Keratinocyte (primary cell): ENCODE data around the gene TCN1. TPM values are rescaled to one million over a fixed set of nuclear protein-coding genes. Genes with fewer than 3 reads are reported as not detected.

ENCODE experiments used
- DNase-seq: peaks from one replicate; pipeline ENCODE4 v3.0.0-alpha.2; 2011; ENCODE audit warnings: low read depth, missing footprints, low spot score
- FAIRE-seq: peaks from 2 replicates; lab custom pipeline; 2011; peaks lifted over from hg19 to GRCh38; lab: Jason Lieb, UNC
- H2AFZ ChIP-seq: 2 replicates; pipeline ENCODE4 v1.6.0; 2012; ENCODE audit warnings: low read length, control low read depth, inconsistent platforms; ENCODE audit not compliant: control insufficient read depth
- H3K27ac ChIP-seq: 2 replicates; pipeline ENCODE4 v1.5.1; 2011; ENCODE audit warnings: low read length; ENCODE audit not compliant: control insufficient read depth, insufficient read depth
- H3K27me3 ChIP-seq: 3 replicates; pipeline ENCODE4 v1.6.0; 2011; ENCODE audit warnings: low read length; ENCODE audit not compliant: control insufficient read depth, insufficient read depth; ENCODE audit errors: extremely low read depth
- H3K36me3 ChIP-seq, 2 experiments: 2 replicates in 1 of 2; 3 replicates in 1 of 2; pipeline ENCODE4 v1.5.1; 2011; ENCODE audit warnings: low read length in 2 of 2, mild to moderate bottlenecking in 1 of 2; ENCODE audit not compliant: control insufficient read depth in 2 of 2, insufficient read depth in 2 of 2; ENCODE audit errors: extremely low read depth in 1 of 2
- H3K4me1 ChIP-seq: 3 replicates; pipeline ENCODE4 v1.5.1; 2011; ENCODE audit warnings: low read length; ENCODE audit not compliant: control insufficient read depth, insufficient read depth; ENCODE audit errors: extremely low read depth
- H3K4me2 ChIP-seq: 3 replicates; pipeline ENCODE4 v1.6.0; 2011; ENCODE audit warnings: low read depth, low read length; ENCODE audit not compliant: control insufficient read depth, insufficient read depth; ENCODE audit errors: extremely low read depth
- H3K4me3 ChIP-seq, 3 experiments: fragments of 200-600 bp in 1 of 3; sonication (generic) in 1 of 3; 2 replicates in 2 of 3; 3 replicates in 1 of 3; pipeline ENCODE4 v1.5.1; 2011 to 2016; ENCODE audit warnings: low read length in 3 of 3, mild to moderate bottlenecking in 3 of 3, control low read depth in 2 of 3, inconsistent platforms in 1 of 3, low read depth in 1 of 3, mixed read lengths in 1 of 3, mixed run types in 1 of 3, moderate library complexity in 1 of 3; ENCODE audit not compliant: control insufficient read depth in 2 of 3, insufficient read depth in 2 of 3; ENCODE audit errors: extremely low read depth in 1 of 3
- H3K79me2 ChIP-seq: 2 replicates; pipeline ENCODE4 v1.6.0; 2012; ENCODE audit warnings: low read length; ENCODE audit not compliant: control insufficient read depth, insufficient read depth
- H3K9ac ChIP-seq: 3 replicates; pipeline ENCODE4 v1.6.0; 2011; ENCODE audit warnings: low read length; ENCODE audit not compliant: control insufficient read depth, insufficient read depth; ENCODE audit errors: extremely low read depth
- H3K9me1 ChIP-seq: 3 replicates; pipeline ENCODE4 v1.6.0; 2011; ENCODE audit warnings: low read length; ENCODE audit not compliant: control insufficient read depth, insufficient read depth; ENCODE audit errors: extremely low read depth
- H3K9me3 ChIP-seq: 2 replicates; pipeline ENCODE4 v1.5.1; 2012; ENCODE audit warnings: low read depth, low read length; ENCODE audit not compliant: control insufficient read depth
- H4K20me1 ChIP-seq: 3 replicates; pipeline ENCODE4 v1.6.0; 2011; ENCODE audit warnings: low read length; ENCODE audit not compliant: control insufficient read depth, insufficient read depth; ENCODE audit errors: extremely low read depth
- dilution Hi-C: fragments of 300-500 bp; cut with MboI; formaldehyde crosslinking; loops from one replicate; pipeline ENCODE4 v1.7.0; 2020; ENCODE audit warnings: low sequenced_read_pairs; ENCODE audit not compliant: extremely low pct_ligation_motif_present
- polyA plus RNA-seq, 5 experiments: library from polyadenylated mRNA; depleted of rRNA in 3 of 5; stranded (reverse) in 3 of 5; stranded (forward) in 1 of 5; unstranded in 1 of 5; fragments of >200 nt; gene quantifications; 1 replicate in 1 of 5; 2 replicates in 3 of 5; 3 replicates in 1 of 5; pipeline versions ENCODE4 v1.2.1 to v1.2.3, GENCODE V29; 2011 to 2012; ENCODE audit warnings: missing spikeins in 2 of 5, low read depth in 1 of 5, low replicate concordance in 1 of 5
- TF ChIP-seq, protein P1 (sequence below), 3 experiments: IDR thresholded peaks in 1 of 3; conservative IDR thresholded peaks in 1 of 3; optimal IDR thresholded peaks in 1 of 3; 2 replicates in 2 of 3; 3 replicates in 1 of 3; pipeline versions ENCODE3 to v1.5.1; 2011; ENCODE audit warnings: low read length in 3 of 3, mild to moderate bottlenecking in 3 of 3, moderate library complexity in 2 of 3, control low read depth in 1 of 3, inconsistent platforms in 1 of 3; ENCODE audit not compliant: insufficient read depth in 2 of 3; ENCODE audit errors: extremely low read depth in 1 of 3

The TCN1 gene
- polyA plus RNA-seq, 1 donor (not counting 4 experiments of a cell fraction or from before 2014, with no cell fraction given), result 3.7 TPM

DNA sequence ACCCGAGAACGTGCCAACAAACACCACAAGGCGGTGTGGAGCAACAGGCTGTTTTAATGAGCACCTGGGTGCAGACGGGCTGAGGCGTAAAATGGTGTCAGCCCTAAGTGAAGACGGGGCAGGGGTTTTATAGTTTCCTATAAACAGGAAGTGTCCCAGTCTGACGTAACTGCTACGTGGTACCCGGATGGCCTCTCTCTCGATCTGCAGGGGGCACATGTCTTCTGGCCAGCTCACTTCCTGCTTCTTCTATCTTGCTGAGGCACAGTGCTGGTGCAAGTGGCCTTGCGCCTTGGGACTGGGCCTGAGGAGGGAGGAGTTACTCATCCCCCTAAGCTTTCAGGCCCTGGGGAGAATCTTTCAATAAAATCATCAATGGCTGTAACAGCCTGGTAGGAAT, 33.2 kb upstream of the TCN1 start:
- dilution Hi-C loops, result no loop called here
- H3K4me3 ChIP-seq, result no peak overlapping the region
- no peak overlapping the region for H3K9ac ChIP-seq
- TF ChIP-seq, protein P1, sequence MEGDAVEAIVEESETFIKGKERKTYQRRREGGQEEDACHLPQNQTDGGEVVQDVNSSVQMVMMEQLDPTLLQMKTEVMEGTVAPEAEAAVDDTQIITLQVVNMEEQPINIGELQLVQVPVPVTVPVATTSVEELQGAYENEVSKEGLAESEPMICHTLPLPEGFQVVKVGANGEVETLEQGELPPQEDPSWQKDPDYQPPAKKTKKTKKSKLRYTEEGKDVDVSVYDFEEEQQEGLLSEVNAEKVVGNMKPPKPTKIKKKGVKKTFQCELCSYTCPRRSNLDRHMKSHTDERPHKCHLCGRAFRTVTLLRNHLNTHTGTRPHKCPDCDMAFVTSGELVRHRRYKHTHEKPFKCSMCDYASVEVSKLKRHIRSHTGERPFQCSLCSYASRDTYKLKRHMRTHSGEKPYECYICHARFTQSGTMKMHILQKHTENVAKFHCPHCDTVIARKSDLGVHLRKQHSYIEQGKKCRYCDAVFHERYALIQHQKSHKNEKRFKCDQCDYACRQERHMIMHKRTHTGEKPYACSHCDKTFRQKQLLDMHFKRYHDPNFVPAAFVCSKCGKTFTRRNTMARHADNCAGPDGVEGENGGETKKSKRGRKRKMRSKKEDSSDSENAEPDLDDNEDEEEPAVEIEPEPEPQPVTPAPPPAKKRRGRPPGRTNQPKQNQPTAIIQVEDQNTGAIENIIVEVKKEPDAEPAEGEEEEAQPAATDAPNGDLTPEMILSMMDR (optimal IDR thresholded peaks at IDR 0.05 in 1 of 3, IDR thresholded peaks at IDR 0.05 in 1 of 3, conservative IDR thresholded peaks at IDR 0.05 in 1 of 3; ENCODE audit: extremely low read depth in 1 of 3, insufficient read depth in 2 of 3, low read length in 3 of 3), result no peak
- no peaks in the 10 kb centered on the region for H4K20me1 ChIP-seq
- no peak overlapping the region for H2AFZ ChIP-seq
- no peaks in the 10 kb centered on the region for H3K36me3 ChIP-seq
- H3K9me3 ChIP-seq, result no peaks in the 10 kb centered on the region
- H3K9me1 ChIP-seq, result no peaks in the 10 kb centered on the region
- no peaks in the 10 kb centered on the region for H3K79me2 ChIP-seq
- H3K27ac ChIP-seq, result no peak overlapping the region
- DNase-seq (no peak), FAIRE-seq (no peak)
- H3K27me3 ChIP-seq, result no peaks in the 10 kb centered on the region
- H3K4me1 ChIP-seq, result peaks cover 18% of the 10 kb centered on the region
- no peak overlapping the region for H3K4me2 ChIP-seq

DNA sequence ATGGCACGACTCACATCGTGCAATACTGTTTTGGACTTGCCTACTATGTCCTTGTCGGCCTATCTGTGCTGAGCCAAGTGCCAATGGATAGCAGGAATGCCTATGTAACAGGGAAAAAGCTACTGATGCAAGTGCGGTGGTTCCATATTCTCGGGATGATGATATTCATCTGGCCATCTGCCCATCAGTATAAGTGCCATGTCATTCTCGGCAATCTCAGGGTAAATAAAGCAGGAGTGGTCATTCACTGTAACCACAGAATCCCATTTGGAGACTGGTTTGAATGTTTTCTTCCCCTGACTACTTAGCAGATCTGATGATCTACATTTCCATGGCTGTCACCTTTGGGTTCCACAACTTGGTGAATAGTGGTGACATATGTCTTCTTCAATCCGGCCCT, 32.4 kb upstream of the TCN1 start:
- Histone ChIP-seq H2AFZ (no peak overlapping the region), H3K27me3 (no peaks in the 10 kb centered on the region), H3K27ac (no peak overlapping the region), H3K79me2 (no peaks in the 10 kb centered on the region), H3K4me1 (peaks cover 22% of the 10 kb centered on the region), H3K36me3 (no peaks in the 10 kb centered on the region), H3K4me3 (no peak overlapping the region), H4K20me1 (no peaks in the 10 kb centered on the region), H3K9me3 (no peaks in the 10 kb centered on the region), H3K9ac (no peak overlapping the region), H3K4me2 (no peak overlapping the region), H3K9me1 (no peaks in the 10 kb centered on the region)
- TF ChIP-seq, protein P1 (optimal IDR thresholded peaks at IDR 0.05 in 1 of 3, IDR thresholded peaks at IDR 0.05 in 1 of 3, conservative IDR thresholded peaks at IDR 0.05 in 1 of 3; ENCODE audit: extremely low read depth in 1 of 3, insufficient read depth in 2 of 3, low read length in 3 of 3), result no peak
- FAIRE-seq, result no peak
- no peak for DNase-seq
- dilution Hi-C loops, result no loop called here
